Glutamatergic neuron (in vitro differentiated cells): ENCODE data around the gene SMOC2. TPM values are rescaled to one million over a fixed set of nuclear protein-coding genes. Genes with fewer than 3 reads are reported as not detected.

Experiments used
- DNase-seq: peaks from one replicate; pipeline ENCODE4 v3.0.0; 2022
- H3K27ac Mint-ChIP-seq: one replicate; pipeline ENCODE4 v1.8.0; 2020; ENCODE audit warnings: mild to moderate bottlenecking, mixed read lengths, inconsistent platforms; ENCODE audit not compliant: unreplicated experiment
- H3K27me3 Mint-ChIP-seq: one replicate; pipeline ENCODE4 v1.8.0; 2020; ENCODE audit warnings: mild to moderate bottlenecking, moderate library complexity, mixed read lengths, inconsistent platforms; ENCODE audit not compliant: unreplicated experiment
- H3K36me3 Mint-ChIP-seq: one replicate; pipeline ENCODE4 v1.8.0; 2020; ENCODE audit warnings: mild to moderate bottlenecking, mixed read lengths, inconsistent platforms; ENCODE audit not compliant: unreplicated experiment
- H3K4me1 Mint-ChIP-seq: one replicate; pipeline ENCODE4 v1.8.0; 2020; ENCODE audit warnings: mild to moderate bottlenecking, low read depth, mixed read lengths, inconsistent platforms; ENCODE audit not compliant: unreplicated experiment
- H3K4me3 Mint-ChIP-seq: one replicate; pipeline ENCODE4 v1.8.0; 2020; ENCODE audit warnings: mild to moderate bottlenecking, mixed read lengths, inconsistent platforms; ENCODE audit not compliant: unreplicated experiment
- H3K9me3 Mint-ChIP-seq: one replicate; pipeline ENCODE4 v1.8.0; 2020; ENCODE audit warnings: mild to moderate bottlenecking, moderate library complexity, mixed read lengths, inconsistent platforms; ENCODE audit not compliant: unreplicated experiment
- total RNA-seq: library from RNA; stranded (reverse); fragmentation: NEBNext Ultra II Directional; extraction: Animal tissue kit (Norgen Biotek cat#: 25700); gene quantifications from one replicate; pipeline ENCODE4 v1.2.1, GENCODE V29; 2021; ENCODE audit not compliant: unreplicated experiment
- TF ChIP-seq, protein P1 (sequence below): fragments of 200-600 bp; sonication (generic); IDR thresholded peaks from one replicate; pipeline ENCODE4 v1.5.0; 2021; ENCODE audit not compliant: partially characterized antibody, unreplicated experiment

SMOC2 gene
- total RNA-seq, 1 donor from 2014 or later, result 0.44 TPM

DNA sequence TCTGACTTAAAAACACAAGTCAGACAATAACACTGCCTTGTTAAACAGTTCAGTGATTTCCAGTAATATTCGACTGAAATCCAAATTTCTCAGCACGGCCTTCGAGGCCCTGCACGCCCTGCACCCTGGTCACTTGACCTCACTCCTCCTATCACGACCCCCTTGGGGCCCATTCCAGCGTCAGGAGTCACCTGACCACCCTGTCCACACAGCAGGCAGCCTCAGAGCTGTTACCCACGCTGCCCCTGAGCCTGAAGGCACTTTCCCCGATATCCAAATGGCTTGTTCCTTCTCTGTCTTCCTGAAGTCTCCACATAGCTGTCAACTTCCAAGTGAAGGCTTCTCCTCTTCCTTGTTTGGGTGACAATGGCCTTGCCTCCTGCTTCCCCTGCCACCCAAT, 33.1 kb upstream of the SMOC2 start:
- peaks cover 4% of the 10 kb centered on the region for H3K9me3 Mint-ChIP-seq
- H3K4me1 Mint-ChIP-seq, result peaks cover 6% of the 10 kb centered on the region
- no peak for DNase-seq
- TF ChIP-seq, protein P1, sequence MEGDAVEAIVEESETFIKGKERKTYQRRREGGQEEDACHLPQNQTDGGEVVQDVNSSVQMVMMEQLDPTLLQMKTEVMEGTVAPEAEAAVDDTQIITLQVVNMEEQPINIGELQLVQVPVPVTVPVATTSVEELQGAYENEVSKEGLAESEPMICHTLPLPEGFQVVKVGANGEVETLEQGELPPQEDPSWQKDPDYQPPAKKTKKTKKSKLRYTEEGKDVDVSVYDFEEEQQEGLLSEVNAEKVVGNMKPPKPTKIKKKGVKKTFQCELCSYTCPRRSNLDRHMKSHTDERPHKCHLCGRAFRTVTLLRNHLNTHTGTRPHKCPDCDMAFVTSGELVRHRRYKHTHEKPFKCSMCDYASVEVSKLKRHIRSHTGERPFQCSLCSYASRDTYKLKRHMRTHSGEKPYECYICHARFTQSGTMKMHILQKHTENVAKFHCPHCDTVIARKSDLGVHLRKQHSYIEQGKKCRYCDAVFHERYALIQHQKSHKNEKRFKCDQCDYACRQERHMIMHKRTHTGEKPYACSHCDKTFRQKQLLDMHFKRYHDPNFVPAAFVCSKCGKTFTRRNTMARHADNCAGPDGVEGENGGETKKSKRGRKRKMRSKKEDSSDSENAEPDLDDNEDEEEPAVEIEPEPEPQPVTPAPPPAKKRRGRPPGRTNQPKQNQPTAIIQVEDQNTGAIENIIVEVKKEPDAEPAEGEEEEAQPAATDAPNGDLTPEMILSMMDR, result no peak
- H3K4me3 Mint-ChIP-seq, result no peak overlapping the region
- H3K27ac Mint-ChIP-seq, result peak overlapping the region; percentile 10
- no peaks in the 10 kb centered on the region for H3K27me3 Mint-ChIP-seq
- peaks cover 6% of the 10 kb centered on the region for H3K36me3 Mint-ChIP-seq

DNA sequence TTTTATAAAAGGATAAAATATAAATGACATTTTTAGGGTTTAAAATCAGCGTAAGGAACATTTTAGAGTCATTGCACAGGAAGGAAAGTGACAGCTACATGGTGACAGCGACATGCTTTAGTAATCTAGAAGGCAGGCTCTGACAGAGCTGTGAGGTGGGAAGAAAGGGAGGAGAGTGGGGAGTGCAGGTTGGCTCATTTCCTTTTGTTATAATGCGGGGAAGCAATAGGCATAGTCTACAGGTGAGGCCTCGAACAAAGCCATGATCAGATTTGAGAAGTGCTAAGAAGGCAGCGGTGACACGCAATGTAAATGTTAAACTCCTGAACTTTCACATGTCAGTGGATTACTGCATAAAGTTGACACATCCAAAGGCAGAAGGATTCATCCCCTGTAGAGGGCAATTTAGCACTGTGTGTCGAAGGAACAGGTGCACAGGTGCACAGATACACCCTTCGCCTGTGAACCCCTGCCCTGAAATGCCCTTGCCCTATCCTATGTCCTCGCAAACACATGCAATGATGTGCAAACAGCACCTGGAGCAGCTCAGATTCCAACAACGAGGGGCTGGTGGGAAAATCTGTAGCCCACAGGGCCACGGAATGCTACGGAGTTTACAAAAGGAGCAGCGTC, 32.4 kb upstream of the SMOC2 start:
- Mint-ChIP-seq H3K27ac (no peak overlapping the region), H3K4me3 (no peak overlapping the region), H3K36me3 (peaks cover 6% of the 10 kb centered on the region), H3K9me3 (peaks cover 1% of the 10 kb centered on the region), H3K4me1 (peaks cover 2% of the 10 kb centered on the region), H3K27me3 (no peaks in the 10 kb centered on the region)
- TF ChIP-seq, protein P1, result no peak
- DNase-seq, result no peak

DNA sequence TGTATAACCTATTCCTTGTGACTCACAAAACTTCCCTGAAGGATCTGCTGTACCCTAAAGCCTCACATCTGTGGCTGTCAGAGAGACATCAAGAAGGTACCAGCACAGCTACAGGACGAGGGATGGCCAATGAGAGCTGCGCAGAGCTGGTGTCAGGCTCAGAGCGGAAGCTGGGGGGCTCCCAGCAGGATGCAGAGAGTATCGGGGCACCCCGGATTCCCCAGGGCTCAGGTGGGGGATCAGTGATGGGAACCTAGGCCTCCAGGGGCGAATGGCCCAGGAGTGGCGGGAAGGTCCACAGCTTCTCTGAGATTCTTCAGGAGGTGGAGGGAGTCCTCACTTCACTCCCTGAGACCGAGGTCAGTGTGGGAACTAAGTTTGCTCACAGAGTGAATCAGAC, 30.9 kb upstream of the SMOC2 start:
- no peak for DNase-seq
- no peak overlapping the region for H3K4me3 Mint-ChIP-seq
- no peak overlapping the region for H3K27ac Mint-ChIP-seq
- H3K9me3 Mint-ChIP-seq, result peaks cover 1% of the 10 kb centered on the region
- peaks cover 2% of the 10 kb centered on the region for H3K4me1 Mint-ChIP-seq
- TF ChIP-seq, protein P1, result no peak
- H3K36me3 Mint-ChIP-seq, result peaks cover 6% of the 10 kb centered on the region
- no peaks in the 10 kb centered on the region for H3K27me3 Mint-ChIP-seq

DNA sequence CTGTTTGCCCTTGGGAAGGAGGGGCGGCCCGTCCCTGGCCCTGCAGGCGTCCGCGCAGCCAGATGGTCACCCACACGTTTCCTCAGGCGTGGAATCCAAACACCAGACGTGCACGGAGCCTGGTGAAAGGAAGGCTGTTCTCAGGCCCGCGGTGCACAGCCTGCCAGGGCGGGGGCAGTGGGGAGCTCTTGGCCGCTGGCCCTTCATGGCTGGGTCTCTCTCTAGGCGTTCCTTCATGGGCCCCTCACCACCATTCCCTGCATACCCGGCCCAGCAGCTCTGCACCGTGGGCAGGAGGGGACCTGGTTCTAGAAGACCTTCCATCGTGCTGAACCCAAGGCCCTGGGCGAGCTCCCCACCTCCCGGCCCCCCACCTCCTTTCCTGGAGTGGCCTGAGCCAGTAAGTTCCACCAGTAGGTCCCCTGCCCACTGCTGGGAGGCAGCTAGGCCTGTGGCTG, 30.4 kb upstream of the SMOC2 start:
- H3K9me3 Mint-ChIP-seq, result peaks cover 1% of the 10 kb centered on the region
- TF ChIP-seq, protein P1, result no peak
- no peaks in the 10 kb centered on the region for H3K27me3 Mint-ChIP-seq
- no peak for DNase-seq
- H3K27ac Mint-ChIP-seq, result no peak overlapping the region
- peaks cover 2% of the 10 kb centered on the region for H3K4me1 Mint-ChIP-seq
- H3K4me3 Mint-ChIP-seq, result no peak overlapping the region
- H3K36me3 Mint-ChIP-seq, result peaks cover 6% of the 10 kb centered on the region

DNA sequence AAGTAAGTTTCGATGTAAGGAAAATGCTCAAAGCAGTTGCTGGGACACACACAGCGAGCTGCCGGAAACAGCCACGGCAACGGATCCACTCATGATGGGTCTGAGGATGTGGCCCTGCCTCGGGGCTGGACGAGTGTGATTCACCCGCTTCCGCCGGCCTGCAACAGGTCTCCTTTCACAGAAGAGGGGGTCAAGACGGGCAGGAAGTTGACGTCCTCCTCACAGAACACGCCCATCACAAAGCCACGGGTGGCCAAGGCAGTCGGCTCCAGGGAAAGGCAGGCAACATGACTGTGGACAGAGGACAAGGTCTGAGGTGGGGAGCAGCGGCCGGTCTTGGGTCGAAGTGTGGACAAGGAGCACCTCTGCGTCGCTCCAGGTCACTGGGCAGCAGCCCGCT, 29.9 kb upstream of the SMOC2 start:
- H3K4me1 Mint-ChIP-seq, result peaks cover 2% of the 10 kb centered on the region
- TF ChIP-seq, protein P1, result no peak
- no peak for DNase-seq
- H3K9me3 Mint-ChIP-seq, result peaks cover 1% of the 10 kb centered on the region
- H3K27me3 Mint-ChIP-seq, result no peaks in the 10 kb centered on the region
- no peak overlapping the region for H3K4me3 Mint-ChIP-seq
- no peak overlapping the region for H3K27ac Mint-ChIP-seq
- peaks cover 6% of the 10 kb centered on the region for H3K36me3 Mint-ChIP-seq
